Activated T-cell treated with anti-CD3 and anti-CD28 coated beads for 48 hours (primary cell): ENCODE measurements around the gene E2F8.

Experiments
- DNase-seq: peaks from one replicate; pipeline ENCODE4 v3.0.0-alpha.2; 2020; ENCODE audit warnings: low read depth

The E2F8 gene

GRCh38 chr11:19252394-19253152 lies 11.8 kb upstream of the E2F8 start:
- DNase-seq: no peak

- DNase-seq: no peak
Measured at GRCh38 chr11:19251577-19251976, 10.8 kb upstream of the E2F8 start.

GRCh38 chr11:19246816-19247215 lies 6.1 kb upstream of the E2F8 start:
- DNase-seq: no peak

GRCh38 chr11:19245351-19245750 lies 4.6 kb upstream of the E2F8 start:
- no peak for DNase-seq

GRCh38 chr11:19244621-19245020 lies 3.9 kb upstream of the E2F8 start:
- DNase-seq: no peak

GRCh38 chr11:19244084-19244483 lies 3.3 kb upstream of the E2F8 start:
- no peak for DNase-seq

GRCh38 chr11:19243613-19244012 lies 2.9 kb upstream of the E2F8 start:
- no peak for DNase-seq

- DNase-seq: no peak
Measured at GRCh38 chr11:19243143-19243542, 2.4 kb upstream of the E2F8 start.

- peak; percentile 3 for DNase-seq
Measured at GRCh38 chr11:19242179-19242932, 1.6 kb upstream of the E2F8 start.

GRCh38 chr11:19241260-19242178 lies 774 bp upstream of the E2F8 start:
- peak; percentile 62 for DNase-seq

GRCh38 chr11:19239039-19239438 lies 1.7 kb downstream of the E2F8 start:
- DNase-seq: no peak

GRCh38 chr11:19237813-19238212 lies 2.9 kb downstream of the E2F8 start:
- DNase-seq: no peak

- DNase-seq: no peak
Measured at GRCh38 chr11:19237381-19237780, 3.4 kb downstream of the E2F8 start.

GRCh38 chr11:19234231-19234817 lies 6.4 kb downstream of the E2F8 start:
- no peak for DNase-seq

GRCh38 chr11:19232910-19233503 lies 7.7 kb downstream of the E2F8 start:
- DNase-seq: no peak

GRCh38 chr11:19229671-19230070 lies 11.1 kb downstream of the E2F8 start:
- no peak for DNase-seq

- DNase-seq: no peak
Measured at GRCh38 chr11:19228968-19229367, 11.8 kb downstream of the E2F8 start.

GRCh38 chr11:19226378-19227195 lies 14.2 kb downstream of the E2F8 start:
- no peak for DNase-seq

- no peak for DNase-seq
Measured at GRCh38 chr11:19225581-19225980, 15.2 kb downstream of the E2F8 start.

- DNase-seq: no peak
Measured at GRCh38 chr11:19225123-19225522, 15.6 kb downstream of the E2F8 start.
